ENCODE results near the gene CYP4F8. TPM values are rescaled to one million over a fixed set of nuclear protein-coding genes. Genes with fewer than 3 reads are reported as not detected.

CYP4F8 gene
- total RNA-seq, 4 donors from 2014 or later: not detected

GRCh38 chr19:15669440-15669839, 54.4 kb downstream of the CYP4F8 start:
- TF ChIP-seq POLR2A (IDR thresholded peaks at IDR 0.05): no peak
- no peak for TF ChIP-seq CTCF (IDR thresholded peaks at IDR 0.05)
- Histone ChIP-seq H3K27me3 (no peaks in the 10 kb centered on the region), H3K4me1 (peaks cover 0 to 4% (median 0%) of the 10 kb centered on the region in 4 donors), H3K27ac (no peak overlapping the region), H3K9me3 (no peaks in the 10 kb centered on the region), H3K36me3 (no peaks in the 10 kb centered on the region), H3K4me3 (no peak overlapping the region)
- no peak for DNase-seq

- Histone ChIP-seq H3K27me3 (no peaks in the 10 kb centered on the region), H3K4me1 (peaks cover 0 to 4% (median 0%) of the 10 kb centered on the region in 4 donors), H3K9me3 (no peaks in the 10 kb centered on the region), H3K36me3 (no peaks in the 10 kb centered on the region), H3K4me3 (no peak overlapping the region), H3K27ac (no peak overlapping the region)
- no peak for TF ChIP-seq POLR2A (IDR thresholded peaks at IDR 0.05)
- no peak for TF ChIP-seq CTCF (IDR thresholded peaks at IDR 0.05)
- no peak for DNase-seq
These were observed 54.9 kb downstream of the CYP4F8 start for GRCh38 chr19:15669891-15670290.

- H3K27me3 ChIP-seq: no peaks in the 10 kb centered on the region
- H3K4me3 ChIP-seq: no peak overlapping the region
- no peaks in the 10 kb centered on the region for H3K36me3 ChIP-seq
- TF ChIP-seq CTCF (IDR thresholded peaks at IDR 0.05): no peak
- no peak for TF ChIP-seq POLR2A (IDR thresholded peaks at IDR 0.05)
- no peak for DNase-seq
- H3K4me1 ChIP-seq: peaks cover 0 to 4% (median 0%) of the 10 kb centered on the region in 4 donors
- no peaks in the 10 kb centered on the region for H3K9me3 ChIP-seq
- peak overlapping the region in 2 of 4 donors; percentile 91 to 96 for H3K27ac ChIP-seq
These were observed 56.3 kb downstream of the CYP4F8 start for GRCh38 chr19:15671237-15671821.

- Histone ChIP-seq H3K36me3 (no peaks in the 10 kb centered on the region), H3K9me3 (no peaks in the 10 kb centered on the region), H3K4me1 (no peaks in the 10 kb centered on the region), H3K4me3 (no peak overlapping the region), H3K27ac (peak overlapping the region; percentile 38 to 96 (median 86)), H3K27me3 (no peaks in the 10 kb centered on the region)
- TF ChIP-seq CTCF (IDR thresholded peaks at IDR 0.05) (no peak), POLR2A (IDR thresholded peaks at IDR 0.05) (no peak)
- no peak for DNase-seq
These were observed 57.0 kb downstream of the CYP4F8 start for GRCh38 chr19:15671891-15672579.

GRCh38 chr19:15672580-15673175, 57.7 kb downstream of the CYP4F8 start, which contains the start of gene CYP4F12:
CYP4F12 (plus strand) TSS chr19:15673087; CDS start chr19:15673530, 443 bp downstream.
- peak; percentile 38 to 98 (median 94) for DNase-seq
- TF ChIP-seq POLR2A (IDR thresholded peaks at IDR 0.05) (peak; percentile 96 to 97), CTCF (IDR thresholded peaks at IDR 0.05) (no peak)
- no peaks in the 10 kb centered on the region for H3K27me3 ChIP-seq
- H3K36me3 ChIP-seq: no peaks in the 10 kb centered on the region
- H3K4me1 ChIP-seq: no peaks in the 10 kb centered on the region
- H3K27ac ChIP-seq: peak within 1 kb of the TSS; percentile 38 to 96 (median 86)
- H3K4me3 ChIP-seq: peak within 1 kb of the TSS in 3 of 4 donors; percentile 29 to 62 (median 55)
- H3K9me3 ChIP-seq: no peaks in the 10 kb centered on the region

Measured in Peyer's patch (tissue), 4 donors.